Superior temporal gyrus (tissue), 1 donor: ENCODE measurements around the gene DDX21.
"Not testable (repeated sequence)": the region's sequence is repeated elsewhere in the genome, so short reads cannot be mapped to it uniquely, and the experiment has no call there.

ENCODE experiments used
- DNase-seq: peaks from one replicate; pipeline ENCODE4 v3.0.0-alpha.2; 2016; ENCODE audit errors: extremely low spot score

The DDX21 gene

DNA sequence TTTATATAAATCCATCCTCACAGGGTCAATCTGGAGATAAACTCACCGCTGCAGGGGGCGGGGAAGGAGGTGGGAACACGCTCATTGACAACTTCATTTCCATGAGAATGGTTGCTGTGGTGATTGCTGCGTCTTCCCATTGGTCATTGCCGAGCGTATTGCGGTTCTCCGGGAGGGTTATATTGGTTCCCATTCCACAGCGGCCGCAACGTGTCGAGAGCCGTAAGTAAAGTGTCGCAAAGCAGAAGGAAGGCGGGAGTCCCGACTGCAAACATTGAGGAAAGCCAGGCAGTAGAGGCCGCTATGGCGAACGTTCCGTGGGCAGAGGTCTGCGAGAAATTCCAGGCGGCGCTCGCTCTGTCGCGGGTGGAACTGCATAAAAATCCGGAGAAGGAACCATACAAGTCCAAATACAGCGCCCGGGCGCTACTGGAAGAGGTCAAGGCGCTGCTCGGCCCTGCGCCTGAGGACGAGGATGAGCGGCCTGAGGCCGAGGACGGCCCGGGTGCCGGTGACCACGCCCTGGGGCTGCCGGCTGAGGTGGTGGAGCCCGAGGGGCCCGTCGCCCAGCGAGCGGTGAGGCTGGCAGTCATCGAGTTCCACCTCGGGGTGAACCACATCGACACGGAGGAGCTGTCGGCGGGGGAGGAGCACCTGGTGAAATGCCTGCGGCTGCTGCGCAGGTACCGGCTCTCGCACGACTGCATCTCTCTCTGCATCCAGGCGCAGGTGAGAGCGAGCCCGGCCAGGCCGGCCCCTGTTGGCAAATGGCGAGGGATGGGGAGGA lies 32.8 kb downstream of the DDX21 start, which contains the start of gene KIFBP:
Gene KIFBP, plus strand, starts transcription at position 274 of the 787 bp plus-strand sequence. Its CDS starts 30 bp downstream, at position 304.
- DNase-seq, result peak; percentile 98

DNA sequence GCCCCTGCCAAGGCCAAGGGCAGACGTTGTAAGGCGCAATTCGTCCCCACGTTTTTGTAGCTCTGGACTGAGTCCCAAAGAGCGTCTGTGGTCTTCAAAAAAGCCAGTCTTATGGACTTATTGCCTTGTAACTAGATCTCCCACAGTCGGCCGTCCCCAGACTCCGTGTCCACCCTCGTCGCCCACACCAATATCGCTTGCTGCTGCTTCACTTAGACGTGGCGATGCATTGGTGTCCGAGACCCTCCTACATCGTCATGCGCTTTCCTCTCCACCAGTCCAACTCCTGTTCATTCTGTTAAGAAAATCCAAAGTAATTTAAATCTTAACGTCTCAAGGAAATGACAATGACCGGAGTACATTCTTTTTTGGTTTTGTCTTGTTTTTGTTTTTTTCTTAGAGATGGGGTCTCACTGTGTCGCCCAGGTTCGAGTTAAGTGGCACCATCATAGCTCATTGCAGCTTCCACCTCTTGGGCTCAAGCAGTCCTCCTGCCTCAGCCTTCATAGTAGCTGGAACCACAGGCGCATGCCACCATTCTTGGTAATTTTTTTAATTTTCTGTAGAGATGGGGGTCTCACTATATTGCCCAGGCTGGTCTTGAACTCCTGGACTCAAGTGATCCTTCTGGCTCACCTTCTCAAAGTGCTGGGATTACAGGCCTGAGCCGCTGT lies 33.5 kb downstream of the DDX21 start:
- DNase-seq, result no peak

- no peak for DNase-seq
These were observed 36.9 kb downstream of the DDX21 start for GRCh38 chr10:68992636-68993440.

GRCh38 chr10:68997211-68997610 lies 41.2 kb downstream of the DDX21 start:
- no peak for DNase-seq

DNA sequence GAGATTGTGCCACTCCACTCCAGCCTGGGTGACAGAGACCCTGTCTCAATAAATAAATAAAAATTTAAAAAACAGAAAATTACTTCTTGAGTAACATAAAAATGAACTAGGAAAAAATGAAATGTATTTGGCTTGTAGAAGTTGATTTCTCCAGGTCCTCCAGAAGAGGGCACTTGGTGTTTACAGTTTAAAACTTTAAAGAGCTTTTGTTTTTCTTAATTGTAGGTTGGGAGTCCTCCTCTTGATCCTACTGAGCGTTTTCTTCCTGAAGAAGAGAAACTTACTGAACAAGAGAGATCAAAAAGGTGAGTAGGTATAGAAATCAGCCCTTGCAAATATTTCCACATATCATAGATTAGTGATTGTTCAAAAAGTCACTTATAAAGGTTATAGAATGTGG lies 48.9 kb downstream of the DDX21 start:
- DNase-seq, result peak; percentile 49

- no peak for DNase-seq
These were observed 49.9 kb downstream of the DDX21 start for GRCh38 chr10:69005704-69006485.

GRCh38 chr10:69007260-69007659 lies 51.3 kb downstream of the DDX21 start:
- DNase-seq, result no peak

GRCh38 chr10:69009360-69009759 lies 53.4 kb downstream of the DDX21 start:
- DNase-seq, result no peak

- DNase-seq, result no peak
These were observed 54.2 kb downstream of the DDX21 start for GRCh38 chr10:69010151-69010640.

GRCh38 chr10:69012778-69013177 lies 56.8 kb downstream of the DDX21 start:
- DNase-seq, result not testable (repeated sequence)

- no peak for DNase-seq
These were observed 58.2 kb downstream of the DDX21 start for GRCh38 chr10:69014171-69014570.

DNA sequence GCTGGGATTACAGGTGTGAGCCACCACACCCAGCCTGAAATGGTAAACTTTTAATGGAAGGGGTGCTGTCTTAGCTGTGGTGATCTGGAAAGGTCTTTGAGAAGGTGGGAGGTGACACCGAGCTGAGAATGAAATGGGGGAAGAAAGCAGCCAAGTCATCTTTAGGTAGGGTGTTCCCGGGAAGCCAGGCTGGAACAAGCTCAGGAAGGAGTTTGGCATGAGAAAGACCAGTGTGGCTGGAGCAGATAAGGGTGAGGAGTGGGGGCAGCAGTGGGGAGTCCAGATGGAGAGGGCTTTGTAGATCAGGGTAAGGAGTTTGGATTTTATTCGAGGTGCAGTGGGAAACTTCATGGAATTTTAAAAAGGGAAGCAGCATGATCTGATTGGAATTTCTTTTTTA lies 62.6 kb downstream of the DDX21 start:
- no peak for DNase-seq

DNA sequence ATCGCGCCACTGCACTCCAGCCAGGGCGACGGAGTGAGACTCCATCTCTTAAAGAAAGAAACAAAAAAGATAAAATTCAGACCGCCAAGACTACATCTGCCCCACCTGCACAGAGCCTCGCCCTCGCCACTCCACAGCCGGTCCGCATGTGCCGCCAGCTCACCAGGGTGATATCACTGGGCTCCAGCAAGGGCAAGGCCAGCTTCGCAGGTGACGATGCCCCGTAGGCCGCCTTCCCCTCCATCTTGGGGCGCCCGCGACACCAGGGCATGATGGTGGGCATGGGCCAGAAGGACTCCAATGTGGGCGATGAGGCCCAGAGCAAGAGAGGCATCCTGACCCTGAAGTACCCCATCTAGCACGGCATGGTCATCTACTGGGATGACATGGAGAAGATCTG lies 66.6 kb downstream of the DDX21 start:
- DNase-seq, result no peak

GRCh38 chr10:69025370-69025896 lies 69.5 kb downstream of the DDX21 start:
- no peak for DNase-seq

DNA sequence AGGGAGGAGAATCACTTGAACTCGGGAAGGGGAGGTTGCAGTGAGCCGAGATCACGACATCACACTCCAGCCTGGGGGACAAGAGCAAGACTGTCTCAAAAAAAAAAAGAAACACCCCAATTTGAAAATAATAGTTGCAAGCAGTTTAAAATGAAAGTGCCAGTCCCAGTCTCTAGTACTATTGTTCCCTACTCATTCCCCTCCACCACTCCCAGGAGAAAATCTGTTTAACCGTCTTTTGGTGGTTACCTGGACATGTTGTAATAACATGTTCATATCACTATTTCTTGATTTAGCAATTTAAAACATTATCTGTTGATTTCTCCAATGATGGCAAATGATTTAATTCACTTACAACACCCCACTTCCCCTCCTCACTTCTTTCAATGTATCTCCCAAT lies 77.3 kb downstream of the DDX21 start:
- DNase-seq, result no peak
